ENCODE data around the gene HORMAD2.
"Not testable (repeated sequence)": the region's sequence is repeated elsewhere in the genome, so short reads cannot be mapped to it uniquely, and the experiment has no call there.

Gene HORMAD2

GRCh38 chr22:30214703-30215407, 134.6 kb downstream of the HORMAD2 start:
- DNase-seq = no peak

GRCh38 chr22:30216272-30216671, 136.0 kb downstream of the HORMAD2 start:
- DNase-seq = not testable (repeated sequence)

- DNase-seq = no peak
Measured at GRCh38 chr22:30216710-30217109, 136.4 kb downstream of the HORMAD2 start.

GRCh38 chr22:30217698-30218560, 137.7 kb downstream of the HORMAD2 start:
- DNase-seq = no peak

- no peak for DNase-seq
Measured at GRCh38 chr22:30219049-30219654, 138.9 kb downstream of the HORMAD2 start.

GRCh38 chr22:30219668-30220278, 139.5 kb downstream of the HORMAD2 start:
- no peak for DNase-seq

GRCh38 chr22:30220338-30221012, 140.2 kb downstream of the HORMAD2 start:
- no peak for DNase-seq

GRCh38 chr22:30221121-30221992, 141.1 kb downstream of the HORMAD2 start:
- no peak for DNase-seq

GRCh38 chr22:30222321-30222720, 142.1 kb downstream of the HORMAD2 start:
- DNase-seq = no peak

GRCh38 chr22:30223303-30223702, 143.0 kb downstream of the HORMAD2 start:
- no peak for DNase-seq

- no peak for DNase-seq
Measured at GRCh38 chr22:30224161-30224857, 144.0 kb downstream of the HORMAD2 start.

- DNase-seq = no peak
Measured at GRCh38 chr22:30225220-30225927, 145.1 kb downstream of the HORMAD2 start.

- DNase-seq = no peak
Measured at GRCh38 chr22:30226192-30226832, 146.0 kb downstream of the HORMAD2 start.

Measured in right forelimb (tissue), 1 donor.